Aorta (tissue), 5 donors: ENCODE results near the gene ITCH. TPM values are rescaled to one million over a fixed set of nuclear protein-coding genes. Genes with fewer than 3 reads are reported as not detected.

Experiments
- ATAC-seq: fragments of 200-7000 bp; cut with Tn5 transposase; one replicate; pipeline ENCODE4 v1.9.1; 2022; ENCODE audit warnings: moderate library complexity; ENCODE audit not compliant: low FRiP score
- DNase-seq, 2 donors: peaks; one replicate each; pipeline ENCODE4 v3.0.0-alpha.2; 2020
- H3K27ac ChIP-seq, 2 donors: one replicate each; pipeline ENCODE4 v1.5.1; 2013; ENCODE audit warnings: low read length in 2 of 2, mild to moderate bottlenecking in 2 of 2, moderate library complexity in 2 of 2, control low read depth in 1 of 2, inconsistent platforms in 1 of 2, low read depth in 1 of 2
- H3K27me3 ChIP-seq, 2 donors: one replicate each; pipeline ENCODE4 v1.6.1; 2013; ENCODE audit warnings: control low read depth in 1 of 2, low read length in 1 of 2, mild to moderate bottlenecking in 1 of 2, moderate library complexity in 1 of 2; ENCODE audit not compliant: insufficient read depth in 2 of 2, control insufficient read depth in 1 of 2
- H3K36me3 ChIP-seq, 2 donors: one replicate each; pipeline ENCODE4 v1.6.1; 2013; ENCODE audit warnings: control low read depth in 1 of 2, low read length in 1 of 2, mild to moderate bottlenecking in 1 of 2; ENCODE audit not compliant: insufficient read depth in 2 of 2, control insufficient read depth in 1 of 2
- H3K4me1 ChIP-seq, 2 donors: one replicate each; pipeline ENCODE4 v1.6.1; 2013; ENCODE audit warnings: low read length in 2 of 2, control low read depth in 1 of 2, mild to moderate bottlenecking in 1 of 2, moderate library complexity in 1 of 2; ENCODE audit not compliant: insufficient read depth in 2 of 2, control insufficient read depth in 1 of 2
- H3K4me3 ChIP-seq, 2 donors: one replicate each; pipeline ENCODE4 v1.5.1; 2013; ENCODE audit warnings: low read length in 2 of 2, control low read depth in 1 of 2, mild to moderate bottlenecking in 1 of 2
- H3K9me3 ChIP-seq: one replicate; pipeline ENCODE4 v1.6.1; 2013; ENCODE audit warnings: mild to moderate bottlenecking, low read length; ENCODE audit not compliant: control insufficient read depth
- WGBS, 2 donors: extraction: QIAGEN DNeasy Blood & Tissue Kit; methylation state at CpG; one replicate each; pipeline ENCODE4 v1.1.7; 2013; 5-methylcytosine and 5-hydroxymethylcytosine counted together
- intact Hi-C, 2 donors: fragments of 100-400 bp; cut with DNase I; formaldehyde crosslinking; loops; one replicate each; pipeline versions ENCODE4 v1.14.2 to v1.15.0; 2022
- polyA plus RNA-seq, 2 donors: library from polyadenylated mRNA; stranded (reverse); fragments of 200-250 nt; gene quantifications; one replicate each; pipeline ENCODE4 v1.2.3, GENCODE V29; 2013
- total RNA-seq, 2 donors: library from RNA; stranded (reverse); fragmentation: NEBNext Ultra II Directional; extraction: Animal tissue kit (Norgen Biotek cat#: 25700); gene quantifications; one replicate each; pipeline ENCODE4 v1.2.1, GENCODE V29; 2021
- donor health status: healthy with polysubstance abuse.
- donor health status: Bipolar disorder and iron deficiency.
- donor health status: DM: no; HTN: no; CAD: no.
- donor health status: DM: no; HTN: no; CAD: no.
- donor health status: DM: yes; HTN: yes; CAD: no.

Gene ITCH
- total and polyA plus RNA-seq, 4 donors: 11.7 to 66.2 (median 36.8) TPM

DNA sequence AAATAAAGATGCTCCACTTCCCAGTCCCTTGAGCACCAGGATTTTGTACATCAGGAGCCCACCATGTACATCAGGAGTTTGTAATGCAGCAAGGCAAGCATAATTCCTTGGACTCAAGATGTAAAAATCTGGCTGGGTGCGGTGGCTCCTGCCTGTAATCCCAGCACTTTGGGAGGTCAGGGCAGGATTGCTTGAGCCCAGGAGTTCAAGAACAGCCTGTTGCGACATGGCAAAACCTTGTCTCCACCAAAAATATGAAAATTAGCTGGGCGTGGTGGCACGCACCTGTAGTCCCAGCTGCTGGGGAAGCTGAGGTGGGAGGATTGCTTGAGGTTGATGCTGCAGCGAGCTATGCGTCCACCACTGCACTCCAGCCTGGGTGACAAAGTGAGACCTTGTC is 179.4 kb downstream of the ITCH start:
- DNase-seq (no peak), ATAC-seq (no peak)
- Histone ChIP-seq H3K9me3 (no peaks in the 10 kb centered on the region), H3K27ac (no peak overlapping the region), H3K4me3 (no peak overlapping the region), H3K36me3 (peaks cover 0 to 3% of the 10 kb centered on the region in 2 donors), H3K4me1 (no peaks in the 10 kb centered on the region), H3K27me3 (no peaks in the 10 kb centered on the region)
- WGBS, 2 donors: 95 to 97% methylated on average over 6 of the region's 6 CpGs
- intact Hi-C loops: no loop called here

DNA sequence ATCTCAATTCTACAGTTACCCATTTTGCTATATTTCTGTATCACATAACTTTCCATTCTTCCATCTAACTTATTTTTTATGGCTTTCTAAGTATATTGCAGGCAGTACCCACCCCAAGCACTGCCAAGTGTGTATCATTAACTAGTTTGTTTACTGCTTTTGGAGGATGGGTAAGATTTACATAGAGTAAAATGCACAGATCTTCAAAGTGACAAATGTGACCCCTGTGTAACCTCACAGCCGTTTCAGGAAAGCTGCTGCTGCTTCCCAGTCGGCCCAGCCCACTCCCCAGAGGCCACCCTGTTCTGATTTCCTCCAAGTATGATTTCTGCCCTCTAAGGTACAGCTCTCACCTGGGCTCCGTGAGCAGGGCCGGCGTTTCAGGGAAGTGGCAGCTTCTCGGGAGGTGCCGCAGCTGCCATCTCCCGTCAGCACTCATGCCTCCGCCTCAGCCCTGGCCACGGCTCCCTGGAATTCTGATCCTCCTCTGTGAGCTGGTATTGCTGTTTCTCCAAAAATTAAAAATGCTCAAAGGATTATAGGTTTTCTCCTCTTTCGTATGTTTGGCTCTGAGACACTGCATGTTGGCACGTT is 180.5 kb downstream of the ITCH start:
- intact Hi-C loops: no loop called here
- Histone ChIP-seq H3K4me1 (no peaks in the 10 kb centered on the region), H3K9me3 (no peaks in the 10 kb centered on the region), H3K36me3 (peaks cover 0 to 3% of the 10 kb centered on the region in 2 donors), H3K27me3 (no peaks in the 10 kb centered on the region), H3K27ac (no peak overlapping the region), H3K4me3 (no peak overlapping the region)
- ATAC-seq (no peak), DNase-seq (peak in 1 of 2 donors; percentile 55)
- 74 to 77% methylated on average over 12 of the region's 12 CpGs for WGBS, 2 donors

GRCh38 chr20:34544109-34544796 is 181.2 kb downstream of the ITCH start:
- H3K27ac ChIP-seq: no peak overlapping the region
- no peaks in the 10 kb centered on the region for H3K27me3 ChIP-seq
- intact Hi-C loops: no loop called here
- no peak overlapping the region for H3K4me3 ChIP-seq
- WGBS, 2 donors: 24 to 30% methylated on average over 19 of the region's 19 CpGs
- no peaks in the 10 kb centered on the region for H3K4me1 ChIP-seq
- ATAC-seq: no peak
- H3K36me3 ChIP-seq: peaks cover 0 to 3% of the 10 kb centered on the region in 2 donors
- no peak for DNase-seq
- H3K9me3 ChIP-seq: no peaks in the 10 kb centered on the region

- H3K36me3 ChIP-seq: no peaks in the 10 kb centered on the region
- H3K4me1 ChIP-seq: no peaks in the 10 kb centered on the region
- H3K9me3 ChIP-seq: no peaks in the 10 kb centered on the region
- no peak overlapping the region for H3K4me3 ChIP-seq
- 86 to 92% methylated on average over 11 of the region's 11 CpGs for WGBS, 2 donors
- no peak overlapping the region for H3K27ac ChIP-seq
- intact Hi-C loops: no loop called here
- DNase-seq: no peak
- ATAC-seq: no peak
- H3K27me3 ChIP-seq: no peaks in the 10 kb centered on the region
These were observed 183.7 kb downstream of the ITCH start for GRCh38 chr20:34546751-34547181.

DNA sequence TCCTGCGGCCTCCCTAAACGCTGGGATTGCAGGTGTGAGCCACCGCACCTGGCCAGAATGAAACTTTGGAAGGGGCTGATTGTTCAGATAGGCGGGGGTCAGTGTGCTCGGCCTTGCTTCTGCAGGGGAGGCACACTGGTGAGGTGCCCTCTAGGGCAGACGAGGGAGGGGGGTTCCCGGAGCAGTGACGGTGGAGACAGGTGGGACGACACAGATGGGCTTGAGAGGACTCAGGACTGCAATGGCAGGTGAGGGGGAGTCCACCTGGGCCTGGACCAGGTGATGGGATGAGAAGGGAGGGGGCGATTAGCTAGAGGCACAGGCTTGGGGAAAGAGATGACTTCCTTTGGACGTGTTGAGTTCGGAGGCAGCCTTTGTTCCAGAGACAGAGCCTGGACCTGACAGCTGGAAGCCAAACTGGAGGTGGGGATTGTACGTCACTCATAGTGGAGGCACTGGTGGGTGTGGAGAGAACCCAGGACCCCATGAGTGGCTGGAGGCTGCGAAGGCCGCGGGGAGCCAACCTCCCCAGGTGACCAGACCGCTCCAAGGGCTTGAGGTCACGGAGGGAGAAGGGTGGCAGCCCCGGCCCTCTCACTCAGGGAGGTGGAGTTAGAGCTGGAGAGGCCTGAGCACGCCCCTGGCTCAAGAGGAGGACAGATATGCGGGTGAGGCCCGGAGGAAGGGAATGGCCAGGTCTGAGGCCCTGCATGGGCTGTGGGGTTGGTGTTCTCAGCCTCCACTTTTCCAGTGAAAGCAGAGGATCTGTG is 185.0 kb downstream of the ITCH start:
- ATAC-seq: peak; percentile 21
- Histone ChIP-seq H3K27me3 (no peaks in the 10 kb centered on the region), H3K4me1 (no peaks in the 10 kb centered on the region), H3K4me3 (no peak overlapping the region), H3K27ac (no peak overlapping the region), H3K9me3 (no peaks in the 10 kb centered on the region), H3K36me3 (no peaks in the 10 kb centered on the region)
- DNase-seq: no peak
- intact Hi-C loops: no loop called here
- WGBS, 2 donors: 92 to 95% methylated on average over 22 of the region's 22 CpGs

DNA sequence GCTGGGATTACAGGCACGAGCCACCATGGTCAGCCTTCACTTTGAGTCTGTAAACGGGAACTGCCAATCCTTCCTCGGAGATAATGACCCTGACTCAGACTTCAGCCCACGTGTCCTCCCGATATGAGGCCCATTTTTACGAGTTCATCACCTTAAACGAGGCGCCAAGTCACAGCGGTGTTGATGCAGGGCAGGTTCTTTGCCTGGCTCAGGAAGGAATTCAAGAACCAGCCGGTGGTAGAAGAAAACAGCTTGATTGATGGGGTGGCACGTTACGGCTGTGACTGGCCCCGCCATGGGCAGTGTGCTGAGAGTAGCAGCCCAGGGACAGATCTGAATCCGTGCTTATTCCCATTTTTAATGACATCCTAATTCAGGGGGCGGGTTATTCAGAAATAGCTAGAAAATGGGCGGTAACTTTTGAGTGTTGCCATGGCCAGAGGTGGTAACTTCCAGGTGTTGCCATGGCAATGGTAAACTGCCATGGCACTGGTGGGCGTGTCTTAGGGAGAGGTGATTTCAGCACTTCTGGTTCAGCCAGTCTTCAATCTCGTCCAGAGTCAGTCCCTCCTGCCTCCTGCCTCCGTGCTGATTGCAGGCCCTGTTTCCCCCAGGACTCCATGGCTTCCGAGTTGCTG is 186.3 kb downstream of the ITCH start:
- Histone ChIP-seq H3K4me3 (no peak overlapping the region), H3K4me1 (no peaks in the 10 kb centered on the region), H3K27me3 (no peaks in the 10 kb centered on the region), H3K27ac (no peak overlapping the region), H3K36me3 (no peaks in the 10 kb centered on the region), H3K9me3 (no peaks in the 10 kb centered on the region)
- 67 to 73% methylated on average over 20 of the region's 20 CpGs for WGBS, 2 donors
- DNase-seq: no peak
- ATAC-seq: no peak
- intact Hi-C loops: no loop called here

- Histone ChIP-seq H3K4me3 (no peak overlapping the region), H3K9me3 (no peaks in the 10 kb centered on the region), H3K27me3 (no peaks in the 10 kb centered on the region), H3K36me3 (no peaks in the 10 kb centered on the region), H3K4me1 (no peaks in the 10 kb centered on the region), H3K27ac (no peak overlapping the region)
- intact Hi-C loops: no loop called here
- ATAC-seq (no peak), DNase-seq (no peak)
- 94 to 95% methylated on average over 13 of the region's 13 CpGs for WGBS, 2 donors
These were observed 186.8 kb downstream of the ITCH start for GRCh38 chr20:34549929-34550305.

GRCh38 chr20:34552569-34552968 is 189.5 kb downstream of the ITCH start:
- DNase-seq (no peak), ATAC-seq (no peak)
- Histone ChIP-seq H3K4me1 (no peaks in the 10 kb centered on the region), H3K27me3 (no peaks in the 10 kb centered on the region), H3K4me3 (no peak overlapping the region), H3K36me3 (no peaks in the 10 kb centered on the region), H3K9me3 (no peaks in the 10 kb centered on the region), H3K27ac (no peak overlapping the region)
- 95 to 96% methylated on average over 6 of the region's 6 CpGs for WGBS, 2 donors
- intact Hi-C loops: no loop called here
